GM12872 (cell line): ENCODE results near the gene HLA-DRA.

Experiments used
- TF ChIP-seq, protein P1 (sequence below): IDR thresholded peaks from 3 replicates; pipeline ENCODE4 v1.5.1; 2011; ENCODE audit warnings: low read depth, mild to moderate bottlenecking, low read length, moderate library complexity; ENCODE audit not compliant: insufficient read depth

The HLA-DRA gene

DNA sequence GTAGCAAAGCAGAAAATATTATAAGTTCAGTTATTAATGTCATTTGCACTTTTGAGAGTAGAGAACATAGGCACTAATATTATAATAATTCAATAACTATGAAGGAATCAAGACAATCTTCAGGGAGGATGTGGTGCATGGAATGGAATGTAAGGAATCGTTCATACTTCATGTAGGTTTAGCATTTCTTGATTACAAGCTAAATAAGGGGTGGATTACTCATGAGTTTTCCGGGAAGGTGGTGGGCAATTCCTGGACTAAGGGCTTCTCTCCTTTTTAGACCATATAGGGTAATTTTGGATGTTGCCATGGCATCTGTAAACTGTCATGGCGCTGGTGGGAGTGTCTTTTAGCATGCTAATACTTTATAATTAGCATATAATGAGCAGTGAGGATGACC is 23.7 kb upstream of the HLA-DRA start:
- TF ChIP-seq, protein P1, sequence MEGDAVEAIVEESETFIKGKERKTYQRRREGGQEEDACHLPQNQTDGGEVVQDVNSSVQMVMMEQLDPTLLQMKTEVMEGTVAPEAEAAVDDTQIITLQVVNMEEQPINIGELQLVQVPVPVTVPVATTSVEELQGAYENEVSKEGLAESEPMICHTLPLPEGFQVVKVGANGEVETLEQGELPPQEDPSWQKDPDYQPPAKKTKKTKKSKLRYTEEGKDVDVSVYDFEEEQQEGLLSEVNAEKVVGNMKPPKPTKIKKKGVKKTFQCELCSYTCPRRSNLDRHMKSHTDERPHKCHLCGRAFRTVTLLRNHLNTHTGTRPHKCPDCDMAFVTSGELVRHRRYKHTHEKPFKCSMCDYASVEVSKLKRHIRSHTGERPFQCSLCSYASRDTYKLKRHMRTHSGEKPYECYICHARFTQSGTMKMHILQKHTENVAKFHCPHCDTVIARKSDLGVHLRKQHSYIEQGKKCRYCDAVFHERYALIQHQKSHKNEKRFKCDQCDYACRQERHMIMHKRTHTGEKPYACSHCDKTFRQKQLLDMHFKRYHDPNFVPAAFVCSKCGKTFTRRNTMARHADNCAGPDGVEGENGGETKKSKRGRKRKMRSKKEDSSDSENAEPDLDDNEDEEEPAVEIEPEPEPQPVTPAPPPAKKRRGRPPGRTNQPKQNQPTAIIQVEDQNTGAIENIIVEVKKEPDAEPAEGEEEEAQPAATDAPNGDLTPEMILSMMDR, result no peak

DNA sequence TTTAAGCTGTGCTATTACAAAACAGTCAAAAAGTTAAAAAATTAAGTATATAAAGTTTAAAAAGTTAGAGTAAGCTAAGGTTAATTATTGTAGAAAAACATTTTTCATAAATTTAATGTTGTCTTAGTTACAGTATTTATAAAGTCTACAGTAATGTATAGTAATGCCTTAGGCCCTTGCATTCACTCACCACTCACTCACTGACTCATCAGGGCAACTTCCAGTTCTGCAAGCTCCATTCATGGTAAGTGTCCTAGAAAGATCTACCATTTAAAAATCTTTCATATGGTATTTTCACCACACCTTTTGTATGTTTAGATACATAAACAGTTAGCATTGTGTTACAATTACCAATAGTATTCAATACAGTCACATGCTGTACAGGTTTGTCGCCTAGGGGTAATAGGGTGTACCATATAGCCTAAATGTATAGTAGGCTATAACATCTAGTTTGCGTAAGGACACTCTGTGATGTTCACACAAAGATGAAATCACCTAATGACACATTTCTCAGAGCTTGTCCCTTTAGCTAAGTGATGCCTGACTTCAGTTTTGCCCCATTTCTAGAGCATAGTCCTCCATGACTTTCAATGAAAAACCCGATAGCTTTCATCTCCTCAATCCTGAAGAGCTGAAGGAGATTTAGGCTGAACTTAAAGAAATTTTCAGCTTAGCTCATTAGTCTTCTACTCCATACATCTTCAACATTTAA is 14.9 kb upstream of the HLA-DRA start:
- TF ChIP-seq, protein P1, result no peak

DNA sequence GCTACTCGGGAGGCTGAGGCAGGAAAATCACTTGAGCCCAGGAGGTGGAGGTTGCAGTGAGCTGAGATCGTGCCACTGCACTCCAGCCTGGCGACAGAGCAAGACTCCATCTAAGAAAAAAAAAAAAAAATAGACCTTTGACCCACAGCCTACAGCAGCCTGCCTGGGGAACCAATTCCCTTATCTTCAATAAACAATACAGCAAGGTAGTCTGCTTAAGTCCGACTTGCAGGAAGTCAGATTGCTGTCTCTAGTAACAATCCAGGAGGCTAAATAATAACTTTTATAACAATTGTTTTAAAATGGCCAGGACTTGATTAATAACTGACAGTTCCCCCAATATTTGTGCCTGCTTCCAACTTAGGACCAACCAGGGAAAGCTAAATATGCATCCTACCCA is 13.3 kb upstream of the HLA-DRA start:
- TF ChIP-seq, protein P1, result no peak

DNA sequence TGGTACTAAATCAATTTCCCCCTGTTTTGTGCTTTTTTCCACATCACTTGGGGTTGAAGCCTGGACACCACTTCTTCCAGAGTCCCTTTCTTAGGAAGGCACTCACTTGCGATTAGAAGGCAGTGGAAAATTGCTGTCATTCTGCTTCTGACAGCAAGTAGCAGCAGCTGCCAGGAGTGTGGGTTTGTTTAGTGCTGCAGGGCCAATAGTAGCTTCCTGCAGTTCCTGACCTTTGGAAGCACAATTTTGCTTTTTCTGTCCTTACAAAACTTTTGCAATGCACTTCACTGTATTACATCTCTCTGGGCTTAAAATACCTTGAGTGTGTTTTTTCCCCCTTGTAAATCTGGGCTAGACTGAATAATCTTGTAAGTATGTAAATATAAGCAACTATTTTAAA is 12.5 kb upstream of the HLA-DRA start:
- TF ChIP-seq, protein P1, result no peak

DNA sequence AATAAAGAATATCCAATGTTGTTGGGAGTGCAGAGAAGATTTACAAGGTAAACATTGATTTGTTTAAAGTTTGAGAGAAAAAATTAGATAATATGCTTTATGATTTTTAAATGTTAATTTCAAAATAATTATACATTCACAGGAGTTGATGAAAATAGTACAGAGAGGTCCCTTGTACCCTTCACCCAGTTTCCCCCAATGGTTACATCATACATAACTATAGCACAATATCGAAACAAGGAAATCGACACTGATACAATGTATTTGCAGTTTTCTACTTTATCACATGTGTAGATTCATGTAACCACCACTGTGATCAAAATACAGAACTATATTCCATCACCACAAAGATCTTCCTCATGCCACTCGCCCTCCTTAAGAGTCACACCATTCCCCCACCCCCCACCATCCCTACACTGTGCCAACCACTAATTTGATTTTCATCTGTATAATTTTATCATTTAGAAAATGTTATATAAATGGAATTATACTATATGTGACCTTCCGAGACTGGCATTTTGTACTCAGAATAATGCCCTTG is 11.7 kb upstream of the HLA-DRA start:
- TF ChIP-seq, protein P1, result no peak

DNA sequence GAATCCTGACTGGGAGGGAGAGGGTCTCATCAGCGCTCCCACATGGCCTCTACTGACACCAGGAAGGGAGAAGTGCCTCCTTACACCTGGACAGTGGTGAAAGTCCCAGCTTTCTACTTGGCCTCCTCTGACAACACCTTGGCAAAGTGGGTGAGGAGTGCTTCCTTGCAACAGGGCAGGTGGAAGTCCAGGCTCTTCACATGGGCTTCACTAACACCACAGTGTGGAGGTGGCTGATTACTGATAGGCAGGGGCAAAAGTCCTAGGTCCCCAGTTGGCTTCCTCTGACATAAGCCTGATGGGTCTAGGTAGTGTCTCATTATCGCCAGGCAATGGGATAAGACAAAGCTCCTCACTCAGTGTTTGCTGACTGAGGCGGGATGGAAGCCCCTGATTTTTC is 9.5 kb upstream of the HLA-DRA start:
- TF ChIP-seq, protein P1, result no peak

DNA sequence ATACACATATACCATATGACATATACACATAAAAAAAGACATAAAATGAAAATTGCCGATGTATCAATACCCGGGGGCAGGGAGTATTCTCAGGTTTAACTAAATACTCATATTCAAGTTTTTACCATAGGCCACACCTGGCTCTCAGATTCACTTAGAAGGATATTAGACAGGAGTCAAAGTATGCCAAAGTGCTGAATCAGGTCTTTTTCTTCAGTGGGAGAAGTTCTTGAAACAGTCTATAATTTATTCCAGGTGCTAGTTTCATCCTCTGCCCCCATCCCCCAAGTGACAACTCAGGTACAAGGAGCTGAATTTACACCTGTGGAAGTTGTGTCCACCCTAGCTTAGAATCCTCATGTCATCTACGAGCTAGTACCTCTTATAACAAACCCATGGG is 8.5 kb upstream of the HLA-DRA start:
- TF ChIP-seq, protein P1, result no peak

DNA sequence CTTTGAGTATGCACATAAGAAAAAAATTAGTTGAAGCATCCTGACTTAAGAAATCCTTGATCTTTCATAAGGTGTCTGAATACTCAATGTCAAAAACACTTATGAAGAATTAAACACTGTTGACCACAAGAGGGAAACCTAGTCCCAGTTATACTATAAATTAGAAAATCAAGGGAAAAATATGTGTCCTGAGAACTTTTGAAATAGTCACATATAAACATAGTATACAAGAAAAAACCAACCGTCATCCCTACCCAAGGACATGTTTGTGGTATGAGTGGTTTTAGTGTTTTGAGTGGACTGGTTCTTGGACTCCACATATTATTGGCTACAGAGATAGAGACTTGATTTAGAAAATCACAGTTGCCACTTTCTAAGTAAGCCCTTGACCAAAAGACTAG is 7.6 kb upstream of the HLA-DRA start:
- TF ChIP-seq, protein P1, result peak; percentile 22; the same call in 1 of the 3 replicates
